Fibroblast of villous mesenchyme (primary cell): ENCODE results near the gene TOR2A. TPM values are rescaled to one million over a fixed set of nuclear protein-coding genes. Genes with fewer than 3 reads are reported as not detected.

Experiments used
- DNase-seq: peaks from one replicate; pipeline ENCODE4 v3.0.0-alpha.2; 2010; ENCODE audit warnings: low read depth
- H3K4me3 ChIP-seq: 2 replicates; pipeline ENCODE4 v1.5.1; 2011; ENCODE audit warnings: low read depth, mild to moderate bottlenecking, low read length
- CTCF ChIP-seq: IDR thresholded peaks from 2 replicates; pipeline ENCODE4 v1.5.1; 2012; ENCODE audit warnings: low read depth, mild to moderate bottlenecking, low read length; ENCODE audit not compliant: insufficient read depth
- total RNA-seq: library from RNA; depleted of rRNA; stranded (reverse); fragments of >200 nt; gene quantifications from 2 replicates; pipeline ENCODE4 v1.2.3, GENCODE V29; 2012

TOR2A gene
- total RNA-seq, 1 donor: 5.2 TPM

GRCh38 chr9:127708952-127709587, 26.0 kb downstream of the TOR2A start:
- no peak for DNase-seq
- no peak for TF ChIP-seq CTCF
- no peak overlapping the region for H3K4me3 ChIP-seq

- DNase-seq: no peak
- H3K4me3 ChIP-seq: no peak overlapping the region
- TF ChIP-seq CTCF: no peak
These were observed 27.3 kb downstream of the TOR2A start for GRCh38 chr9:127707766-127708165.

- TF ChIP-seq CTCF: no peak
- no peak within 1 kb of the TSS for H3K4me3 ChIP-seq
- DNase-seq: no peak
These were observed 28.3 kb downstream of the TOR2A start, which contains the start of gene CFAP157 for GRCh38 chr9:127706836-127707241. Gene CFAP157 (plus strand): TSS chr9:127706988. CDS start chr9:127707032, 44 bp downstream.

GRCh38 chr9:127705577-127706379, 29.3 kb downstream of the TOR2A start:
- DNase-seq: no peak
- H3K4me3 ChIP-seq: no peak overlapping the region
- no peak for TF ChIP-seq CTCF

GRCh38 chr9:127703289-127703946, 31.7 kb downstream of the TOR2A start:
- TF ChIP-seq CTCF: no peak
- no peak for DNase-seq
- H3K4me3 ChIP-seq: no peak overlapping the region

GRCh38 chr9:127700594-127701255, 34.4 kb downstream of the TOR2A start:
- no peak for DNase-seq
- TF ChIP-seq CTCF: no peak
- H3K4me3 ChIP-seq: no peak overlapping the region
